Naive thymus-derived CD8-positive, alpha-beta T cell (primary cell): ENCODE results near the gene USP49. TPM values are rescaled to one million over a fixed set of nuclear protein-coding genes. Genes with fewer than 3 reads are reported as not detected.

ENCODE experiments used
- polyA plus RNA-seq, 3 donors: library from polyadenylated mRNA; unstranded; fragments of 300-500 nt; fragmentation: Illumina TruSeq; gene quantifications; one replicate each; pipeline ENCODE4 v1.2.3, GENCODE V29; 2021
- total RNA-seq, 8 experiments: library from RNA in 2 of 8; stranded (reverse) in 2 of 8; gene quantifications; one replicate each; pipeline ENCODE4 v1.2.3 and lab custom pipeline; 2021 to 2026

Gene USP49
- total and polyA plus RNA-seq, 5 experiments from 2014 or later, result 0.34 to 3.0 (median 0.48) TPM

Other genes starting within 250 kb of the USP49 start
- 10 to 100 TPM in 1 of 2 experiments, 1 to 10 TPM in 1; 9.2 to 10.8 TPM for gene TFEB, start 159.8 kb downstream of the USP49 start, total RNA-seq
- gene TFEB, start 159.8 kb downstream of the USP49 start, polyA plus RNA-seq, result 1 to 10 TPM; 2.6 to 9.4 (median 6.1) TPM
- gene PGC, start 148.0 kb downstream of the USP49 start, total RNA-seq, result not detected
- gene PGC, start 148.0 kb downstream of the USP49 start, polyA plus RNA-seq, result not detected
- 1 to 10 TPM; 7.5 to 7.6 TPM for gene FRS3, start 115.5 kb downstream of the USP49 start, total RNA-seq
- 1 to 10 TPM in 2 of 3 donors, under 1 TPM in 1; 0.91 to 2.8 (median 2.1) TPM for gene FRS3, start 115.5 kb downstream of the USP49 start, polyA plus RNA-seq
- not detected for gene PRICKLE4, start 114.6 kb downstream of the USP49 start, total RNA-seq
- gene PRICKLE4, start 114.6 kb downstream of the USP49 start, polyA plus RNA-seq, result not detected
- 100 to 1,000 TPM; 134 to 135 TPM for gene TOMM6, start 107.7 kb downstream of the USP49 start, total RNA-seq
- 100 to 1,000 TPM; 433 to 440 (median 433) TPM for gene TOMM6, start 107.7 kb downstream of the USP49 start, polyA plus RNA-seq
- 10 to 100 TPM in 1 of 2 experiments, 1 to 10 TPM in 1; 8.8 to 12.5 TPM for gene MED20, start 25.8 kb upstream of the USP49 start, total RNA-seq
- gene MED20, start 25.8 kb upstream of the USP49 start, polyA plus RNA-seq, result 1 to 10 TPM; 2.8 to 5.1 (median 4.3) TPM
- 1 to 10 TPM; 5.3 to 7.6 TPM for gene BYSL, start 26.1 kb upstream of the USP49 start, total RNA-seq
- 1 to 10 TPM; 3.5 to 7.5 (median 4.9) TPM for gene BYSL, start 26.1 kb upstream of the USP49 start, polyA plus RNA-seq
- 100 to 1,000 TPM; 282 to 291 TPM for gene CCND3, start 46.4 kb upstream of the USP49 start, total RNA-seq
- gene CCND3, start 46.4 kb upstream of the USP49 start, polyA plus RNA-seq, result 100 to 1,000 TPM; 519 to 765 (median 628) TPM
- 10 to 100 TPM; 61.3 to 73.8 TPM for gene TAF8, start 155.1 kb upstream of the USP49 start, total RNA-seq
- gene TAF8, start 155.1 kb upstream of the USP49 start, polyA plus RNA-seq, result 10 to 100 TPM; 24.4 to 36.8 (median 28.6) TPM
- under 1 TPM; 0.08 to 0.13 TPM for gene C6orf132, start 247.2 kb upstream of the USP49 start, total RNA-seq
- under 1 TPM in 1 of 3 donors, not detected in 2; 0.08 TPM for gene C6orf132, start 247.2 kb upstream of the USP49 start, polyA plus RNA-seq